Nucleus accumbens (tissue), 56 donors: ENCODE data around the gene ARID5A.

Experiments used
- DNase-seq, 56 donors: peaks; one replicate each; lab custom pipeline; 2025; lab: John Stamatoyannopoulos, UW

ARID5A gene

DNA sequence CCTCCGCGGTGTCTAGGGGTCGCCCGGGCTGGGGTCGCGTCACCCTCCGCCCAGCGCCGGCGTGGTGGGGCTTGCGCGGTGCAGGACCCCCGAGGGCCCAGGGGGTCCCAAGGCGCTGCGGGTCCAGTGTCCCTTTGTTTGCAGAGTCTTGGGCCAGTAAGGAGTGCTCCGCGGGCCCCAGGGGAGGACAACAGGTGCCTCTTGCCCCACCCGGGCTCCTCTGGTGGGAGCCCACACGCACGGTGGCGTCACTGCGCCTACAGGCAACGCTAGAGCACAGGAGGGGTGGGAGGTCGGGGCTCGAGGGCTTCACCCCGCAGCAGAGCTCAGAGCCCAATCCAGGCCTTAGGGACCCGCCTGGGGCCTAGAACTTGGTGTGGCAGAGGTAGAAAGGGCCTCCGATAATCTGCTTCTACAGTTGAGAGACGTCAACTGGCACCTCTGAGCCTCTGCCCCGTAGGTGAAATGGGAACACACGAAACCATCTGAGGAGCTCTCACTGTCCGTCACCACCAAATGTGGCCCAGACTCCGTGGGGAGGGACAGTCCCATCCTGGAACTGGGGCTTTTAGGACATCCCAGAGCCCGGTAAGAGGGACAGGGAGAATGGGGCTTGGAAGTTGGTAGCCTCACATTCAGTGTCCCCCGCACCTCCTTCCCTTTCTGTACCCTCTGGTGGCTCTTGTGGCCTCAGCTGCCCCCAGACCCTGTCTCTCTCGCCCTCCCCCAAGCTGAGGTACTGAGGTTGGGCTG lies 1.4 kb downstream of the ARID5A start:
- DNase-seq: peak in 1 of 56 donors; percentile 29

GRCh38 chr2:96538487-96539214 lies 2.1 kb downstream of the ARID5A start:
- peak in 51 of 56 donors; percentile 15 to 87 (median 66) for DNase-seq

DNA sequence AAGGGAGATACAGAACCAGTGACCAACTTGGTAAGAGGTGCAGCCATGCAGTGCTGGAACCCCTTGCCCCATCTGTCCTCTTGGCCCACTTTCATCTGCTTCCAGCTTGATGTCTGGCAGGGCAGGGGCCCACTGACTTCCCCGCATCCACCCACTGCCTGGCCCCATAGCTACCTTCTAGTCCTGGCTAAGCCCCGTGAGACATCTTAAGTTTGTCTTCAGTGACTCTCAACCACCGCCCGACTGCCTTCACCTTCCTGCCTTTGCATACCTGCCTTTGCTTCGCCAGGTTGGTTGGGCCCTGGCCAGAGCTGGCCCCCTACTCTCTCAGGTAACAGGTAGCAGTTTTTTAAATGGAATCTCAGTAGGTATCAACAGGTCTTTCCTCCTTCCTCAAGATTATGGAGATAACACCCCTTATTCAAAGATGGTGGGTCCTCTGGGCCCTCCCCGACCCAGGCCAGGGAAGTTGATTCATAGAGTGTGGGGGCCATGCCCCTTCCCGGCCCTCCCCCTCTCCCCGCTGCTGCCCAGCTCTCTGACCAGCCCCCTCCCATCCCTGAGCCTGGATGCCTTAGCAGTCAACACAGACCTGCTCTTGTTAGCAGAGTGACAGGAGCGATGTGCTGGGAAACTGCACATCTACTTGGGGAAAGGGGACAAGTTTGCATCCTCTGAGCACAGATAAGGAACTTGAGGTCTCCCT lies 2.8 kb downstream of the ARID5A start:
- DNase-seq: no peak

DNA sequence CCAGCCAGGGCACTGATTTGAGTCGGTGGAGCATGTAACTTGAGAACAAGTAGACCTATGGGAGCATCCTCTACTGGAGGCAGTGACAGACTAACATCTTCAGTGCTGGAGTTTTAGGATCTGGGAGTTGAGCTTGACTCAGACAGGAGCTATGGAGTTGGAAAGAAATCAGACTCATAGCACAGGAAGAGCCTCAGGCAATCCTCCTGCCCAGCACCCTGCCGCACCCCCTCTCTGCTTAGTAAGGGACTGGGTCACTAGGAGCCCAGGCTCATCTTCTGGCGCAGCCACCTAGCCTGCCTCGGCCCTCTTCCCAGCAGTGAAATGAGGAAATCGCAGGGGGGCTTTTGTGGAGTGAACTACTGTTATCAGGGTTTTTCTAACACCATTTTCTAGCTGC lies 3.6 kb downstream of the ARID5A start:
- DNase-seq: no peak

DNA sequence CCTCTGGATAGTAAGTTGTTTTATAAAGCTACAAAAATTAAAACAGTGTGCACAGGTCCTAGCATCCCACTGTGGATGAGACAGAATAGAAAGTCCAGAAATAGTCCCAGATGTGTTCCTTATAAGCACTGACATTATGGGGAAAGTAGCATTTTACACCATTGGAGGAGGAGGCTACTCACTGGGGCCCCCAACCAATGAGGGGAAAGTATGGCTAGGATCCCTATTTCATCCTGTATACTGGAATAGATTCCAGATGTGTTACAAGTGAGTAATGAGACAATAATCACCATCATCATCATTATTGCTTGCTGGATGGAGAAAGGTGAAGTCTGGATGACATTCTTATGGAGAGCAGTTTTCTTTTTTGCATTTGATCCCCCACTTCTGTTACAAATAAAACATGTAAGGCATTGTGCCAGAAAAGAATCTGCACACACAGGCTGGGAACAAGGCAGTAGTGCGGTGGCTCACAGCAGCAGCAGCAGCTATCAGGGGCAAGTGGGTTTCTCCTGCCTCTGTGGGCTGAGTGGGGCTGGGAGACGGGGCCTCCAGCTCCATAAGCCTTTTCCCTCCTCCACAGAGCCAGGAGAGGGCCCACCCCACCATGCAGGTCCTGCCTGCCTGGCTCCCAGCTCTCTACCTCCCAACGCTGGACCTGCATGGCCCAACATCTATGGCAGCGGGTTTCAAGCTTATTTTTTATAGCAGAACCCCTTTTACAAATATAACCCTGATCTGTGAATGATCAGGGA lies 5.0 kb downstream of the ARID5A start:
- no peak for DNase-seq

- DNase-seq: no peak
Measured at GRCh38 chr2:96542357-96542977, 5.9 kb downstream of the ARID5A start.

DNA sequence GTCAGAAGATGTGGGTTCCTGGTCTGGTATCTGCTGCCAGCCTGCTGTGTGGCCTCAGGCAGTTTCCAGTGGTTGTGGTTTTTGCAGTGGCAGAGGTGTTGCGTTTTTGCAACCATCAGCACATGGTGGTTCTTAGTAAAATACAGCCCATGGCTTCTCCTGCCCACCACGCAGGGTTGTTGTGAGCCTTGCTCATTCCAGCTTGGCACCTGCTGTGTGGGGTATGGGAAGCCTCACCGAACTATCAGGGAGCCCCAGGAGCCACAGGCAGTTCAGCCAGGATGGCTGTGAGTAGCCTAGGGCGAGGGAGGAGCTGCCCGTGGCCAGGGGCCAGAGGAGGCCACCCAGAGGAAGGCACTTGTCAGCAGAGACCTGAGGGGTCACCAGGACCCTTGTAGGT lies 9.8 kb downstream of the ARID5A start:
- no peak for DNase-seq

GRCh38 chr2:96546797-96547196 lies 10.2 kb downstream of the ARID5A start:
- DNase-seq: no peak

GRCh38 chr2:96547203-96547641 lies 10.7 kb downstream of the ARID5A start:
- no peak for DNase-seq

DNA sequence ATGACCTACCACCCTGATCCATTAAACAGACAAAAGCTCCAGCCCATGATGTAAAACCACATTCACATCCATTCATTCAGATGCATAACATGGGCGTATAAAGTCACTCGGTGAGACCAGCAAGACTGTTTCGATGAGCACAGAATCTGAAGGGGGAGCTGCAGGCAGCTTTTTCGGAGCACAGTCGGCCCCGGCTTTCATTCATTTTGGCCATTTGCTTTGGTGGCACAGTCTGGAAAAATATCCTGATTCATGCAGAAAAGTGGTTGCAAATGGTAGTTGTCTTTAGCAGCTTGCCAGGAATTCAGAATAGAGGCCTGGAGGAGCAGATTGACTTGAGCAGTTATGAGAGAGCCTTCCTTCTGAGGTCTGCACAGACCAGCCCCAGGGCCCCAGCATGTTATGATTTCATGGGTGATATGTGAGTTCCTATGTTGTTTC lies 11.2 kb downstream of the ARID5A start:
- DNase-seq: peak in 2 of 56 donors; percentile 8 to 13

DNA sequence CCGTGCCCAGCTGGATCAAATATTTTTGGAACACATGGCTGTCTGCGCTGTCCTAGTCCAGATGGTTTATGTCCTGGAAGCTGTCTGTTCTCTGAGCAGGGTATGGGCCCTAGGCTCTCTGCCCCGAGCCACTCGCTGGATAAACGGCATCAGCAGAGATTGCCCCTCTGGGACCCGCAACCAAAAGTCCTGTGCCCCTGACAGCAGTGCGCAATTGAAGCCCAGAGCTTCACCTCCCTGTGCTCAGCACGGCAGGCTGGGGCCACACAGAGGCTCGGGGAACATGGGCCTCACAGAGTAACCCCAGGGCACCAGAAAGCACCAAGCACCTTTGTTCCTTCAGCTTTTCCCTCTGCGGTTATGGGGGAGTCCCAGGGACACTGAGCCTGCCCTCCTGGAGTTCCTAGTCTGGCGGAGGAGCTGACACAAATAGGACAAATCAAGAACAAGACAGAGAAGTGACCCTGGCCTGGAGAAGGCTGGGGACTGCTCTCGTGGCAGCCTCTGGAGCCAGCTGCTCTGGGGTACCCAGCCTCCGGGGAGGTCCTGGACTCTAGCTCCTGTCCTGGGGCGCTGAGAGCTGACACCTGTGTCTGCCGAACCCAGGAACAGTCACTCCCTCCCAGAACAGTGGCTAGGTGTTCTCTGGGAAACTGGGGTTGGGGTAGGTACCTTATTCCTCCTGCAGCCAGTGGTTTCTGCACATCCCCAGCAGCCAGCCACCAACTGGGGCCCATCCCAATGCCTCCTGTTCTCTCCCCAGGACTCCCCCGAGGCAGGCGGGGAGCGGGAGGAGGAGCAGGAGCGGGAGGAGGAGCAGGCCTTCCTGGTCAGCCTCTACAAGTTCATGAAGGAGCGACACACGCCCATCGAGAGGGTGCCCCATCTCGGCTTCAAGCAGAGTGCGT lies 12.3 kb downstream of the ARID5A start:
- no peak for DNase-seq

GRCh38 chr2:96549466-96549785 lies 12.9 kb downstream of the ARID5A start:
- no peak for DNase-seq

- no peak for DNase-seq
Measured at GRCh38 chr2:96549967-96550786, 13.6 kb downstream of the ARID5A start.

DNA sequence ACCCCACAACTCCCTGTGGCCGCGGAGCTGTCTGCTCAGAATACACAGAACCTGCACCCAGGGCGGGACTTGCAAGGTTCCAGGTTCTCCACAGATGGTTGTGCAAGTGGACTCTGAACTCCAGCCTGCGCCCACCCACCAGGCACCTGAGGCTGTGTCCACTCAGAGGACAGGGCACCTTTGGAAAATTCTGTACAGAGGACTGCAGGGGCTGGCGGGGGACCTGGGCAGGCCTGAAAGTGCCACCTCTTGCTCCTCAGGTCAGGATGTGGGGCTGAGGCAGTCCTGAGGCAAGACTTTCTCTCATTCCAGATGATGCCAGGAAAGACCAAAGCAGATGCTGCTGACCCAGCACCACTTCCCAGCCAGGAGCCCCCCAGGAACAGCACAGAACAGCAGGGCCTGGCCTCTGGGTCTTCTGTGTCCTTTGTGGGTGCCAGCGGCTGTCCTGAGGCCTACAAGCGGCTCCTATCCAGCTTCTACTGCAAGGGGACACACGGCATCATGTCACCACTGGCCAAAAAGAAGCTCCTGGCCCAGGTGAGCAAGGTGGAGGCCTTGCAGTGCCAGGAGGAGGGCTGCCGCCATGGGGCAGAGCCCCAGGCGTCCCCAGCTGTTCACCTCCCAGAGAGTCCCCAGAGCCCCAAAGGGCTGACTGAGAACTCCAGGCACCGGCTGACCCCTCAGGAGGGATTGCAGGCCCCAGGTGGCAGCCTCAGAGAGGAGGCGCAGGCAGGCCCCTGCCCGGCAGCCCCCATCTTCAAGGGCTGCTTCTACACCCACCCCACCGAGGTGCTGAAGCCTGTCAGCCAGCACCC lies 14.4 kb downstream of the ARID5A start:
- DNase-seq: no peak

GRCh38 chr2:96551605-96552314 lies 15.2 kb downstream of the ARID5A start:
- no peak for DNase-seq

DNA sequence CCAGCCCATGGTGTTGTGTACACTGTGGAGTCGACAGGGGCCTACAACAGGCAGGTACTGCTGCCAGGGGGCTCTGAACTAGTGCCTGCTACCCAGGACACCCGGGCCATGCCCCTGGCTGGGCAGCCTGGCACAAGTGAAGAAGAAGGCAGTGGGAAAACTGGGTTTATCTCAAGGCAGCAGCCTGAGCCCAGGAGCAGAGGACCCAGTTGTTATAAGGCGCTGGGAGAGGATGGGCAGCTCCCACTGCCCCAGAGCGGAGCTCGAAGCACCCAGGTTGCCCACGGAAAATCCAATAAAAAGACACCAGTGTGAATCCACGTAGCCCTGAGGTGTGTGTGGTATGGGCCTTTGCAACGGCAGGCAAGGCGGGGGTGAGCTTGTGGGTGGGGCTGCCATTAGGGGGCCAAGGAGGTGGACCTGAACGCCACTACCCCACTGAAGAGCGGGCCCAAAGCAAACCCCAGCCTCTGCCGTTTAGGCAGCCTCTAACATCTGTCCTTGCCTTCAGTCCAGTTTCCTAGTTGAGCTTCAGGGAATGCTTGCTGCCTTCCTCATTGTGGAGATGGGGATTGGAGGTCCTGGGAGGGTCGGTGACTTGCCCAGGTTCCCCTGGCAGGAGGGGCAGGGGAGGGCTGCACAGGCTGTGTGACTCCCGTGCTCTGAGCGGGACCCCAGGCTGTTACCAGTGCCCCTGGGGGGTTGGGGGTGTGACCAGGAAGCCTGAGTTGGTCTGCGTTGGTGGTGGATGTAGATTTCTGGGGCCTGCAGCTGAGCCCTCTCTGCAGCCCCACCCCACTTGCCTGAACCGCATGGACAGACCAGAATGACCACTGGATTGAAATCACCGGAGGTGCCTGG lies 16.0 kb downstream of the ARID5A start:
- DNase-seq: no peak
